NCI-H2196 treated with DMSO at 0.1 percent for 48 hours (cell line): Measurements from ENCODE around the gene LAMB4.

Experiments
- DNase-seq: peaks from one replicate; lab custom pipeline; 2025; ENCODE audit not compliant: unreplicated experiment; lab: John Stamatoyannopoulos, UW

LAMB4 gene

DNA sequence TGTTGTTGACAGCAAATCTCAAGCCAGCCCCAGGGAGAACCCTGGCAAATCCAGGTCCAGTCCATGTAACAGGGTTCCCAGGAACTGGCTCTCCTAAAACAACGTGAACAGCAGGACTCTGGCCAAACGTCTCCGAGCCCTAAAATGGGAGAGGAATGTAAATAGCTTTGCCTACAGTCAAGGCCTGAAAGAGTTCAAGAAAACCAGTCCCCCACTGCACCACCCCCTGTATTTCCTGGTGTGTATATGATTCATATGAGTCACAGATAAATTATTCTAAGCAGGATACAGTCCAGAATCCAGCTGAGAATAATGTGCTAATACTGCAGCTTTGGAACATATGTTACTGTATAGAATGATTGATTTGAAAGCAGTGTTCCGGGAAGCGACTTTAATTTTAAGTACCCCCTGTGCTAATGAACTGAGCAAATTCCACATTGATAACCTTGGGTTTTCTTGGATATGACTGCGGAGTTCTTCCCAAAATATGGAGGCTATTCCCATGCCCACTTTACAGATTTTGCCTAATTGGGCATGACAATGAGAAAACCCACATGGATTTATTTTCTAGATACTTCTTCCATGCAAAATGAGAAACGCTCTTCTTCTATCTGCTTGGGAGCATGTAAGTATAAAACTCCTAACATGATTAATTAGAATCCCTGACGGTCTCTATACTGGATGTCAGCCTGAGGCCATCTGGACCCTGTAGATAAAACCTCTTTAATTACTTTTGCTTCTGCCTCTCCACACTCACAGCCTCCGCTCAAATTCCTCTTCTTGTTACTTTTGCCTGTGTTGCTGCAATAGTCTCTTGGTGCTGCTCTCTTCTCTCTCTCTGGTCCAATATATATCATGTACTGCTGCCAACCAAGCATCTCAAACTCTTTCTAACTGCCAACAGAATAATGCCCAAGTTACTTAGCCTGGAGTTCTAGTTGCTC is 50.2 kb downstream of the LAMB4 start:
- DNase-seq: no peak

DNA sequence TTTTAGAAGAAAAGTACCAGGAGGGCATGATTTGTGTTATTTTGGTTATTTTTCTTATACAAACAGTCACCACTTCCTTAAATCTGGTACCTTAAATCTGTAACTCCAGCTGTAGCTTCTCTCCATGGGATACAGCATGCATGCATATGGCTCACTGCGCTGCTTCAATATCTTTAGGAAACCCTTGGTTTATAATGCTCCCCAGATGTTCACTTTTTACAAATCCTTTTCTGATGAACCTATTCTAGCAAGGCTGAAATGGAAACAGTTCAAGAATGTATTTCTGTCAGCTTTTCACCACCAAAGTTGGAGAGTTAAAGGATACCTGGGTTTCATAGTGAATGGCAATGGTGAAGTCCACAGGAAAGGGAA is 50.9 kb downstream of the LAMB4 start:
- DNase-seq: no peak

DNA sequence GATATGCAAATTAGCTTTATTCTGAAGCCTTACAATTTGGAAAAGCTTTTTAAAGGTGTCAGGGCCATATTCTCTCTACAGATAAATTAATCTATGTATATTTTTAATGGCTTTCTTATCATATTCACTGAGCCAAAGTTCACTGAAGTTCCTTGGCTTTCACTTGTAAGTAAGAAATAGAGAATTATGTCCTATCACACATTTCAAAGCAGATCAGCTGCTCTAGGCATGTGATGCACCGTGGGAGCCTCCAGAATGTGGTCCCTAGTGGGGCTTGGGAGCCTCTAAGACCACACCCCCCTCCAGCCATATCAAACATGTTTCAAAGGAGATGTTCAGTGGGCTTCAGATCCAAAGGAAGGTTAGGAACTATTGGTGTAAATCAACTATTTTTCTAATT is 51.5 kb downstream of the LAMB4 start:
- DNase-seq: no peak

DNA sequence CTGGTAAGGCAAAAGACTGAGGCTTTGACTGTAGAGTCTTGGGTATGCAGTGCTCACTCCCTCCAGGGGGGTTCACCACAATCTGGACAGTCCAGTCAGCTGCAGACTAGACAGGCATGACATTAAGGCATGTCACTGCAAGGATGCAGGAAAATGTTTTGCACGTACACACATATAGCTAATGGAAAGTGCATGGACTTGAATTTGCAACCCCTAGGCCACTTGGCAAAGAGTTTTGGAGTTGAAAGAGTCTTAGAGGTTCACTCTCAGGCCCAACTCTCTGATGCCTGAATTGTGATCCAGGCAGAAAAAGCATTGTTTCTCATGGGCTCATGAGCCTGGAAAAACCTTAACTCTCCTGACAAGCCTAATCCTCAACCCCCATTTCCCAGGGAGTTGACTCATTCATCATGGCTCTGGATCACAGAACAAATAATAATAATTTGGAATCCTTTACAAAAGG is 51.9 kb downstream of the LAMB4 start:
- DNase-seq: no peak

DNA sequence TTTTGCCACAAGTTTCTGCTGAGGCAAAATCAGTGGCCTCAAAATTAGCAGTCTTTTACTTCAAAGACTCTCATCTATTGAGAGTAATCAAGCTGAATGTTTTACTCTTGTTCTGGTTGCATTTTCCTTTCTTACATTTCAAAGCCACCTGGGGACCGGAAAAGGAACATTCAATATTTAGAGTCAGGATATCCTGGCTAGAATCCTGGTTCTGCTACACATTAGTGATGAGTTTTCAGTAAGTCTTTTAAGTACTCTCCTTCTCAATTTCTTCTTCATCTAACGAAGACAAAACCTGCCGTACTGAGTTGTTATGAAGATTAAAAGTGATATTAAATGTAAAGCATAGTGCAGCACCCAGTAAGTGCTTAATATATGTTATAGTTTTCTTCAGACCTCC is 52.5 kb downstream of the LAMB4 start:
- DNase-seq: no peak

DNA sequence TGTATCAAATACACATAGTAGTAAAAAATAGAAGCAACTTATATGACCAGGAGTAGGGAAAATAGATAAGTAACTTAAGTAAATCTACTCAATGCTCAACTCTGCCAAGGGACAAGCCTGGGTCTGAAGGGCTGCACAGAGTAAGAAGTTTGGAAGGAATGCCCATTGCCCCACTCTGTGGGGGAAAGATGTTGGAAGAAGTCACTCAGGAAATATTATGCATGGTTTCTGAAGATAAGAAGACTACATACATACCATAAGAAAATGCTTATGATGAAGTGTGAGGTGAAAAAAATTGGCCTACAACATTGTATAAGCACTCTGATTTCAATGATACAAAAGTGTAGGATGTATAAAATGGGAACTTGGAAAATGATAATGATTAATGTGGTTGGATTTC is 54.0 kb downstream of the LAMB4 start:
- DNase-seq: no peak

DNA sequence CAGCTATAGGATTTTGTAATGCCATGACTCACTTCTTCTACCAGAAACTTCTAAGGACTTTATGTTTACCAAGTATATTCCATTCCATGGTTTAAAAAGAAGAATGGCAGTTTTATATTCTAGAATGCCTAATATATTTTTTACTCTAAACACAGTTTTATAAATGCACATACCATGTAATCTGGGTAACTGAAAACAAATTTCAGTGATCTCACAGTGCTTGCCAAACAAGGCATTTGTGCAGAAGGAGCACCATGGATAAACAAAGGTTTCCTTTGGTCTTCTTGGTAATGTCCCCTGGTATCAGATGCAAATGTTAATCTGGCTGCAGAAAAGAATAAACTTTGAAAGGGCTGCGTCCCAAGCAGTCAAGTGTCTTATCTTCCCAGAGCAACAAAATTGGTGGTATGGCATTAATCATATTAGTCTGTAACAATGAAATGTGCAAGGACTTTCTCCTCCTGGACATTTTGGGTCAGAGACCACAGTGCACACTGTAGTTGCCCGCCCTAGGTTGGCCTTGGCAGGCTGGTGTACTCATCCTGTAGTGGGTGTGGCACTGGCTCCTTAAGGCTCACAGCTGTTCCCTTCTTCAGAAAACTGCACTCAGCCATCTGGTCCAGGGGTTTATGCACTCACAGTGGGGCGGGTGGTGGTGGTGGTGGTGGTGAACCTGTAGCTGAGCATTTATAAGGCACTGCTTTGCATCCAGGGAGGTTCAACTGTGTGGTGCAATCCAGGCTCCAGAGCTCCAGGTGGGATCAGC is 56.7 kb downstream of the LAMB4 start:
- DNase-seq: no peak

DNA sequence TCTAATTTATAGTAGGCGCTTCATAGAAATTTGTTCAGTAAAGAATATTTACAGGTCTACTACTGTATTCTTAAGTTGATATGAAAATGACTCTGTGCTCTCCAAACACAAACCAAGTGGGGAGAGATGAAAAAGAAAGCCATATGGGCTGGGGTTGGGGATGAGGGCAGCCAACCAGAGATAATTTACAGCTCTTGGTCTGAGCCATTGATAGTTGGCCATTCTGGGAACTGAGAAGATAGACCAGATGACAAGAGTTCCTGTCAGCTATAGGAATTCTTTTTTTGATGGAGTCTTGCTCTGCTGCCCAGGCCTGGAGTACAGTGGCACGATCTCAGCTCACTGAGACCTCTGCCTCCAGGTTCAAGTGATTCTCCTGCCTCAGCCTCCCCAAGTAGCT is 57.4 kb downstream of the LAMB4 start:
- DNase-seq: no peak

DNA sequence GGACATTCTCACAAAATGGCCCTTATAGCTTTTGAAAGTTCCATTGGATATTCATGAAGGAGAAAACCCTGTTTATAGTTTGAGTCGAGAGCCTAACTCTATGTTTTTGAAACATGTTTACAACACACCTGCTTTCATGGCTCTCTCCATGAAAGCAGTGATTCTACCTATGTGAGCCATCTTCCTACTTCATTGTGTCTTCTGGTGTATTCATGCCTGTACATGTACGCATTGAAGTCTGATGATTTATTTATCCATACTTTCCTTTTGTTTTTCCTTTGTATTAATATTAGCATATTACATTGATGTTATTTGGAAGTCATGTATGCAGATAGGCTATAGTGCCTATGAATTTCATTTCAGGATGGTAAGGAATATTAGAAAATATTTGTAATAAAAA is 58.0 kb downstream of the LAMB4 start:
- DNase-seq: no peak

DNA sequence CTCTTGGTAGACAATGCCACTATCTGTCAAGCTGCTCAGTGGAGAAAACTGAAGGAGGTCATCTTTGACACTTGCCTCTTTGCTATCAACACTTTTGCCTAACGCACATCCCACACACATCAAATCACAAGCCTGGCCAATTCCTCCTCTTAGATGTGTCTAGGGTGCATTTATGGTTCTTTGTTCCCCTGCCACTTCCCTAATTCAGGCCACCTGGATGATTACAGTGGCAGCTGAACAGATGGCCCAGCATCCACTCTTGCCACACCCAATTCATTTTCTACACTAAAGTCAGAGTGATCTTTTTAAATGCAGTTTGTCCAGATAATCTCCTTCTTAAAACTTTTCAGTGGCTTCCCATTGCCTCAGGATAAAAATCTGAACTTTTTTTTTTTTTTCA is 58.6 kb downstream of the LAMB4 start:
- DNase-seq: no peak

DNA sequence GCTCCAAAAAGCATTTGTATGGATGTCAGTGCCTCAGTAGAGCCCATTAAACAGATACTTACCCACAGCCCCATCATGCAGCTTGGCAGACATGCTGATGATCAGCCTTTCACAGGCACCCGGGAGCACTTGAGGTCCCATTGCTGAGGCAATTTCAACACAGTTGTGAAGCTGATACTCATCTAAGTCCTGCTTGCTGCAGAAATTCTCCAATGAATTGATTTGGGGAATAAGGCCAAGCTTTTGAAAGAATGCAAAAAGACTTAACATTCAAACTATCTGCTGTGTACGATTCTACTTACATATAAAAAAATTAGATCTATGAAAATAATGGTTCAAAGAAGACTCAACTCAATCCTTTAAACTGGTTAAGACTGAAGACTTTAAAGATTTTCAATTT is 60.5 kb downstream of the LAMB4 start:
- no peak for DNase-seq

DNA sequence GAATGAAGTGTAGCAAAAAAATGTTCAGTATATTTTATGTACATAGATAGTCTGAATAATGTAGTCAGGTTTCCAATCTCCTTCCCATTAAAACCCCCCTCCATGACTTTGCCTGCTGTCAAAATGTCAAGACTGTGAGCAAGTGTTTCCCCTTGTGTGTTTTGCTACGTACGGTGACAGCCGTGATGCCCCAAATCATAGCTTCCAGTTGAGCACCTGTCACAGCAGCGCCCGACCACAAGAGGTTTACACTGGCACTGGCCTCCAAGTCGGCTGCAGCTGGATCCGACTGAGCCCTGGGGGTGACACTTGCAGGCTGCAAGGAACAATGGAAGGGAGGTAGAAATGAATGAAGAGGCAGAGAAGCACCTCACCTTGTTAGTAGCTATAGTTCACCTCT is 62.3 kb downstream of the LAMB4 start:
- DNase-seq: no peak

DNA sequence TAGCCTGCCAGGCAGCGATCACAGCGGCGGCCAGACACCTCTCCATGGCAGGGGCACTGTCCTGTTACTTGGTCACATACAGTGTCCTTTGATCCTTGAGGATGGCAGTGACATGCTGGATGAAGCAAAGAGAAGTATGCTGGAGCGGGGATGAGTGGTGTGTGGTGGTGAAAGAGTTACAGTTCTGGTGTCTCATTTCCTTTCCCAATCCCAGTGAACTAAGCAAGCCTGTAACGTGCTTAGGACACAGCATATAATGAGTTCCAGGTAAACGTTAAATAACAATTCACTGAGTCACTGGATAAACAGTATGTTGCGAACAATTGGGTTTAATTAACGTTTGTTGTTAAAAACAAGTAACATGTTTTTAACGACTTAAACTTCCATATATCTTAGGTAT is 63.7 kb downstream of the LAMB4 start:
- no peak for DNase-seq

DNA sequence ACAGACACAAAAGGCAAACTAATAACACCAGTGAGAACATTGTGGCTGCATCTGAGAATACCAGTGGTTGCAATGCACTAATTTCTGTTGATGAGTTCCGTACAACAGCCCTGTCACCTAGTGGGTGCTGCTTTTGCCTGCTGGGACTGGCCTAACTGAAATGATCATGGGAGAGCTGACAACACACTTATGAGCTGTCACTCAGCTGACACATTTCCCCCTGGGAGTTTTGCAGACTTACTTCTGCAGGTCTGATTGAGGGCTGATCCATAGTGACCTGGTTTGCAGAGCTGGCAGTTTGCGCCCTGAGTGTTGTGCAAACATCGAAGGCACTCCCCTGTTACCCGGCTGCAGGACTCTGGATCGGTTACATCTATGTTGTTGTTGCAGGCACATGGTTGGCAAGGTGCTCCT is 66.6 kb downstream of the LAMB4 start:
- DNase-seq: no peak

DNA sequence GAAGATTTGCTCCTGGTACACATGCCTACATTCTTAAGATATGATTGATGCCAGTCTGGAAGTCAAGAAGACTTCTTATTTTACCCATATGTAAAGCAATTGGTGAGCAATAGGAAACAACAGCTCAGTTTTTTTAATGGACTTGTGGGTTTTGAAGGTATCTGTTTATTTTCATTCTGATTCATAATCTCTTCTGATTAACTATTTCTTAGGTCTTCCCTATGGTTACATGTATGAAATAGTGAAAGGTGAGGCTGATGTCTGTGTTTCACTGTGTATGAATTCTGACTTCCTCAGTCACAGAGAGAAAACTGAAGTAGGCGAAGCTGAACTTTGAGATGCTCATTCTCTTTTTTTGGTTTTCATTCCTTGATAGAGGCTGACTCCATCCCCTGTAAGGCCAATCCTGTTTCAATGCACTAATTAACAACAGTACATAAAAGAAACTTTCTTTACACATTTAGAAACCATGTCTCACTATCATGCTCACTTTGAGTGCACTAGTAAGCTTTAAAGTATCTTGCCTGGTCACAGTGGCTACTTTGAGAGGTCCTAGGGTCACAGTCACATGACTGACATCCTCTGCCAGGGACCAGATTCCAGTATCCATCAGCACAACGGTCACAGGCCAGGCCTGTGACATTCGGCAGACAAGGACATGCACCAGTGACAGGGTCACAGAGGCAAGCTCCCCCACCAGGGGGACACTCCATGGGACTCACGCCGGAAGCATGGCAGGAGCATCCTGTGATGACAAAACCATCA is 67.7 kb downstream of the LAMB4 start:
- DNase-seq: no peak

DNA sequence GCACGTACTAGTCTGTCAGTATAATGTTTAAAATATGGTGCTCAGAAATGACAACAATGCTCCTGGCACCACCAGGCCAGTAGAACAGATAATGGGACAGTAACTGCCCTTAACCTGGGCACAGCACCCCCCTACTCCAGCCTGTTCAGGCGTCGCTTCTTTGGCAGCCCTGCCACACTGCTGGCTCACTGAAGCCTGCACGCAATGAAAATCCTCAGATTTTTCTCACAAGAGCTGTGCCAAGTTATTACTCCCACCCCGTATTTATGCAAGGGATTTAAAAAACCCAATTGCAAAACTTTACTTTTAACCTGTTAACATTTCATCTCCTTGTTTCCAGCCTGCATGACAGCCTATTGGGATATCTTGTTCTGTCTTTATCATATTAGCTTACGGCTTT is 70.6 kb downstream of the LAMB4 start:
- no peak for DNase-seq

DNA sequence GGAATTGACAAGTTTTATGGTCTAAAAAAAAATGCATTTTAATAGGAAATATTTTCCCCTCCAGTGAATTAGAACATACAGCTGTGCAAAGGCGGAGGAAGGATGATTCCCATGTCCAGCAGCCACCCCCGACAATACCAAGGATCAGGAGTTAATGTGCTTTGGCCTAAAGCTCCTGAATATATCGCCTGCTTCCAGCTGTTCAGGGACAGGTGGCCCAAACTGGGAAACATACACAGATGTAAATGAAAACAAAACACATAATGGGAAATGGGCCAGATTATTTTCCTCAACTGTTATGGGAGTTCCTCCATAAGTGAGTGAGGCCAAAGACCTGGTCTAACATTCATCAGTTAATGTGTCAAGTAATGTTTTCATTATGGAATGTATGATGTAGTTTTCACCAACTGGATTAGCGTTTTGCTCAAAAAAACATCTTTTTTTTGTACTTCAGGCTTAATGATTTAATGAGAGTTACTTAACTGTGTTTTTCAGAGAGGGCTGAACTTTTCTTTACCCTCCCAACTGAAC is 72.1 kb downstream of the LAMB4 start:
- DNase-seq: no peak

DNA sequence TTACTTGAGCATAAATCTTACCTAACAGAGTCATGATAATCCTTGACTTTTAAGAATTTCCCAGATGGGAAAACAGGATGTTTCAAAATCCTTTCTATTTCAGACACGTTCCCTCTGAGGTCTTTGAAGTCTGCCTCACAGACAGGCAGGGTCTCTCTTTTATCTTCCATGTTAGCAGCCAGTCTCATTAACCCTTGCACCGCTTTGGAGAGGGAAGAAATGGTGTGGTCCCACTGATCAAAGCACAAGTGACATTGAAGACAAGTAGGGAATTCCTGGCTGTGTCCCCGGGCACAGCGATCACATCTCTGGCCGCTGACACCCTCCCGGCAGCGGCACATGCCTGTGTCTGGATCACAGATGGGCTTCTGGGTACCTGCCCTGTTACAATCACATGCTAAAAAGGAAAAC is 74.5 kb downstream of the LAMB4 start:
- no peak for DNase-seq

DNA sequence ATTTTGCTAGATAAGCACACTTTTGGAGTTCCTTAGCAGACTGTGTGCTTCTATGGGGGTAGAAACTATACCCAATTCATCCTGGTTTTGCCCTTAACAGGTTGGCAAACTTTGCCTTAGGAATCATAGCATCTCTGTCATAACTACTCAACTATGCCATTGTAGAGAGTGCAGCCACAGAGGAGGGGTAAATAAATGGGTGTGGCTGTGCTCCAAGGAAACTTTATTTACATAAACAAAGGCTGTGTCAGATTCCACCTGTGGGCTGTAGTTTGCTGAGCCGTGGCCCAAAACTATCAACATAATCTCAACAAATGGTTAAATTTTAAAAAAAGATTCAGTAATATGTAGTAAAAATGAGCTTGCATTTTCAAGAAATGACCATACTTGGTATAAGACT is 75.6 kb downstream of the LAMB4 start:
- no peak for DNase-seq

DNA sequence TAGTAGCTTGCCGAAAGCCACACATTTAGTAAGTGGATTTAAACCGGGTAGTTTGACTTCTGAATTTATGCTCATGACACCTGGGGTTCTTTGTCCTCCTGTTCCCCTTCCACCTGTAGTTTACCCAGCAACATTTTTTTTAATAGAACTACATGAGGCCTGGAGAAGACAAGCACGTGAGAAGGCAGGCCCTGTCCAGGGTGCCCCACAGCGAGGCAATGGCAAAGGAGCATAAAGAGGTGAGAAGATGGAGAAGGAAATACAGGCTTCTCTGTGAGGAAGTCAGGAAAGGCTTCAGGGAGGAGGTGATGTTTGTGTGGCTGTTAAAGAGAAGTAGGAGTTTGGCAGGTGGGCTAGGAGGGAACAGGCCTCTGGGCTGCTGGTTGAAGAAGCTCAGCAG is 76.9 kb downstream of the LAMB4 start:
- no peak for DNase-seq

DNA sequence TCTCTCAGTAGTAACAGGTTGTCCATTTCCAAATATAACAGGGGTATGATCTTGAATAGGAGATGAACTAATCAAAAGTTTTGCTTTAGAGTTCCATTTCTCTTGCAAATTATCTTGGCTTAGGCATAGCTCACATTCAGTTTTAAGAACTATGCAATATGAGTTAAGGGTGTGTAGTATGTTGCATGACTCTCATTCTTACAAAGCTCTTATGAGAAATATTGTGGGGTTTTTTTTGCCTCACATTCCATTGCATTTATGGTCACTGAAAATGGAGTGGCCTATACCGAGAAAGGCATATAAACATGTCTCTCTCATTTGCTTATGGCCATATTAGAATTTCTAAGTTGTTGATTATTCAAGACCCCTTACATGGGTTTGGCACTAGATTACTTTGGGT is 78.7 kb downstream of the LAMB4 start:
- no peak for DNase-seq
